ENCODE measurements around the gene HOXA2.

The HOXA2 gene

DNA sequence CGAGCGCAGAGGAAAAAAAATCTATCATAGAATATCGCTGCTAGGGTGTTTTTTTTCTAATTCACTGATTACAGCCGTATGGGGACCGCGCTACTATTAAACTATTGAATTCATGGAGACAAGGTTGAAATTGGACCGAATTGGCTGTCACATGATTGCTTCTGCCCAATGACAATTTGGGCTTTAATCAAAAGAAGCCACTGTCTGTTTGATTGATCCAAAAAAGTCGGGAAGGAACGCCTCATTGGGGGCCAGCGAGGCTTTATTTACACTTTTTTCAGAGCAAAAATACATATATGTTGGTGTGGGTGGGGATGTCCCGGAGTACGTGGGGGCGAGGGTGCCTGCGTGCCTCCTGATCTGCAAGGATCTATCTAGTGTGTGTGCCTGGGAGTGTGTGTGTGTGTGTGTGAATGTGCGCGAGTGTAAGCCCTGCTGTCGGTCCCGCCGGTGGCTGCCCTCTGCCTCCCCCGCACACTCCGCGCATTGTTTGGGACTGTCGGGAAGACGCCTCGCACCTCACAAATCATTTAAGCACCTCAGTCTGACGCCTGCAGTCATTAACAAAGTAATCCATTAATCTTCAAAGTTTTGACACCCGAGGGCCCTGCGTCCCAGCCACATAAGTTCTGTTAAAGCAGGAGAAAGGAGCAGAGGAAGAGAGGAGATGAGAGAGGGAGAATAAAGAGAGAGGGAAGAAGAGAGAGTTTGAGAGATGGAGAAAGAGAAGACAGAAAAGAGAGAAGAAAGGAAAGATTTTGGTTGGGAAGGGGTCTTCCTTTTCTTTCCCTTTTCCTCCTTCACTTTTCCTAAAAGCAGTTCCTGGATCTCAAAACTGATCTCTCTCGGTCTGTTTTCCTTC is at the start of gene HOXA2:
HOXA2 (minus strand) TSS at position 103 of the 862 bp plus-strand sequence. CDS start 183 bp downstream, outside the sequence.
- DNase-seq (ENCODE audit: low spot score), result no peak

DNA sequence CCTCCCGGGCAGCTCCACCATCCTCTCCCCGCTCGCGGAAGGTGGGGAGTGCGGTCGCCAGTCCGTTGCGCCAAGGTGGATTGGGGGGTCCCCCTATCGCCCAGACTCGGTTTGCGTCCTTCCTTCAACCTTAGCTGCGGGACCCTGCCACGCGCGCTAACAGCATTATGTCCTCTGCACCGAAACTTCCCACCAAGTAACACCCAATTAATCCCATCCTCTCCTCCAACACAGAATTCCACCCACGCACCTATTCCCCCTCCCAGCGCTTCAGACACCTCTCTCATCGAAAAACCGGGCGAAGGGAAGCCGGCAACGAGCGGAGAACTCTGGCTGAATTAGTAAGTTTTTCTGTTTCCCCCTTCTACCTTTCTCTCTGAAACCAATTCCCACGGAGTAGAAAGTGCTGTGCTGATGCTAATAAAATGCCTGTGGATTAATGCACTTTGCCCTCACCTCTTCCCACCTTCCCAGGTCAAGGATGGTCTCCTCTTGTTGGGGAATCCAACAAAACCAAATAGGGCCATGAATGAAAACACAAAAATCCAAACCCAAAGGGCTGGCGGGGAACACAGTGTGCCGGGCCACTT is 49.0 kb upstream of the HOXA2 start:
- DNase-seq (ENCODE audit: low spot score), result no peak

DNA sequence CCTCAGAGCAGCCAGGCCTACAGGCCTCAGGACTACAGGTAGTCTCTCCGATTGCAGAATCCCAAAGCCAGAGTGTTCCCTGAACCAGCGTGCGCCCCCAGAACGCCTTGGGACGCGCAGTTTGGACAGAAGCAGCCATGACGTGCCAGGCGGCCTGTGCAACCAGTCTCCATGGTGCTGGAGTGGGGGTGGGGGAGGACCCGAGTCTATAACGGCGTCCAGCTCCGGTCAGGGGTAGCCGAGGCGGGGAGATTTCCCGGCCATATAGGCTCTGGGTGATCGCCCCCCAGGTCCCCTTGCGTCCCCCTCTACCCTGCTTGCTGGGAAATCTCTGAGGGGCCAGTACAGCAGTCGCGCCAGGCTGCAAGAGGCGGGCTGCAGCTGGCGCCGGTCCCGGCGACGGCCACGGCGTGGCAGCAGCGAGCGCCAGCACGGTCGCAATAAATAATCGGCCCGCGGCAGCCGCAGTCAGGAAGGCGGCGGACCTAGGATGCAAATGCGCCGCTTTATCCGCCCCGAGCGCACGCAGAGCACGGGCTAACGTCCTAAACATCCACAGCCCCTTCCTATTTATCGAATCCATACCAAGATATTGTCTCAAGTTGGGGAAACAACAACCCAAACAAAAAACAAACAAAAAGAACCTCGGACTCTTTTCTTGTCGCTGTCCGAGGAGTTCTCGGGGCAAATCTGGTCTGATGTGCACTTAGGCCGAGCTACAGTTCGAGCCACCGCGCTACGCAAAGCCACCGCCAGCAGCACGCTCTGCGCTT is 48.3 kb upstream of the HOXA2 start:
- peak; percentile 56 for DNase-seq (ENCODE audit: low spot score)

DNA sequence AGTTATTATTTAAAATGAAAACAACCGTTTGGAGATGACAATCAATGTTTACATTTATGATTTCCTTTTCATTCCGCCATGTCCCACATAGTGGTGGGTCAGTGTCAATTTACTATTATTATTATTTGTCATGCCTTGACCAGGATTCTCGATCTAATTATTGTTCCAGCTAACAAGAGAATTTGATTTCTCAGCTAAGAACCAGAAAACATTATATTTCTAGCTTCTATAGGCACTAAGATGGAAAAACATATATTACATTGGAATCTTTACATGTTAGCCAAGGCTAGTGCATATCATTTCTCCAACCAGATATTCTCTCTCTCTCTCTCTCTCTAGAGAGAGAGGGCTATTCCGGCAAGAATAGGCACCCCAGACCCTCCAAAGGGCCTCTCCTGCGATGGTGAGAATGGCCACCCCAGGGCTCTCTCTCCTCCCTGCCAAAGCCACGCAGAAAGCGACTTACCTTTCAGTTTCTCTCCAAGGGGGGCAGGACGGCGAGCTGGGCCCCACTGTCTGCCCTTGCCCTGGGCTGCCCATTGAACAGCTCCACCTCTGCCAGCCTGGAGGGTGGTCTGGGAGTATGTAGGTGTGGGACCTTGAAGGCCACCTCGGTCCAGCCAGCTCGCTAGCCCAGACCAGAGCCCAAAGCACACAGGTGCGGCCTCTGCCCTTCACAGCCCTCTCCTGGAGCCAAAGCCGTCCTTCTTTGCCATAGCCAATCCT is 47.5 kb upstream of the HOXA2 start:
- DNase-seq (ENCODE audit: low spot score), result no peak

DNA sequence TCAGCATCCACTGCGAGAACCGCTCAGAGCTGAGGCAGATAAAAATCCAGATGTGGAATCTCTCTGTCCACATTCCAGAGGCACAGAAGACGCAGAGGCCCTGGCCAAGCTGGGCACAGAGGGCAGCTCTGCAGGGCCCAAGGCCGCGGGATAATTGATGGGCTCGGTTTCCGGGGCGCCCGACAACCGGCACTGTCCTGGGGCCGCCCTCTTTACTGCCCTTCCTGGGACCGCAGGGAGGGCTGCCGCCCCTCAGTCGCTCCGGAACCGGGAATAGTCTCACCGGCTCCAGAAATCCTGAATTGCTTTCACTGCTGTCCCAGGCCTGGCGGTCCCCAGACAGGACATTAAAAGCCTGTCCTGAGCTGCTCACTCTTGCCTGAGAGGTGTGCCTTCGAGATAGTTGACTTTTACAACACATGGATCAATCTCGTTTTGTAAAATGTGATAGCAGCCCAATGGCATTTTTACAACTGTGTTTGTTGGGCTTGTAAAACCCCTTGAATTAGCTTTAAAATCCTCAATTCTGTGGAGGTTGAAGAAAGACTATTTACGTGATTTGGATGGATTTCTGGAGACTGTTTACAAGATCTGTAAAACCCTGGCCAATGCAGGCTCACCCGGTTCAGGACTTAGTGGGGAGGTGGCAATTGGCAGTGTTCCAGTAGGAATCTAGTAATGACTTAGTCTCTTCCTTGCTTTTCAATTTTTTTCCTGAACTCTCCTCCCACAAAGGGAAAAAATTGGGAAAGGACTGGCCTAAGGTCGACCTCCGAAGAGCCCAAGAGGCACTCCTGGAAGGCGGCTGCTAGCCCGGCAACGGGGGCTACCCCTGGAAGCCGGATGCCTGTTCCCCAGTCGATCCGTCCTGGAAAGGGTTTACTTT is 46.5 kb upstream of the HOXA2 start:
- no peak for DNase-seq (ENCODE audit: low spot score)

DNA sequence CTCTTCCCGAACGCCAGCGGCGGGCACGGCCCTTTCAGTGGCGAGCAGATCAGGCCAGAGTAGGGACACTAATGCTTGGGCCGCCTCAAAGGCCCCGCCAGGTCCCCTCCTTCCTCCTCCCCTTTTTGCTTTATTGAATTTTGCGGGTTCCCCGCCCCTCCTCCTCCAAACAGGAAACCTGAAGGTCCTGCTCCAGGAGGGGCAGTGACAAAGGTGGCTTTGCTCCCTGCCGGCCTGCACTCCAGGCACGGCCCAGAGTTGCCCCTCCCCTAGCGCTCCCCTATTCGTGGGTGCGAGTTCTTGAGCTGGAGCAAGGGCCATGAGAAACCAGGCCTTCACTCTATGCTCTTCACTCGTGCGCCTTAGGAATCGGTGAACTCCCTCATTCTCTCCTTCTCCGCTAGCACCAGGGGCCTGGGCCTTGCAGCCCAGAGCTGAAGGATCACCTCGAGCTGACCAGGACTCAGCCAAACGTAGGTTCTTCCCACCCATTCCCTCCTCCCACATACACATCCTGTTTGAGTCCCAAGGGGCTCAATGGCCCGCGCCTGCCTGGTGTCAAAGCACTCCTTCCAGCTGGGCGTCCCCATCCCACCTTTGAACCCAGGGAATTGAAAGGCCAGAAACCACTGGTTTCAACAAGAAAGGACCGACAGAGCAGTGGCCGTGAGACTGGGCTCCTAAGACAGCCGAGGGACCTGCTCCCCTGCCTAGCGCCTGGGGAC is 45.7 kb upstream of the HOXA2 start:
- no peak for DNase-seq (ENCODE audit: low spot score)

DNA sequence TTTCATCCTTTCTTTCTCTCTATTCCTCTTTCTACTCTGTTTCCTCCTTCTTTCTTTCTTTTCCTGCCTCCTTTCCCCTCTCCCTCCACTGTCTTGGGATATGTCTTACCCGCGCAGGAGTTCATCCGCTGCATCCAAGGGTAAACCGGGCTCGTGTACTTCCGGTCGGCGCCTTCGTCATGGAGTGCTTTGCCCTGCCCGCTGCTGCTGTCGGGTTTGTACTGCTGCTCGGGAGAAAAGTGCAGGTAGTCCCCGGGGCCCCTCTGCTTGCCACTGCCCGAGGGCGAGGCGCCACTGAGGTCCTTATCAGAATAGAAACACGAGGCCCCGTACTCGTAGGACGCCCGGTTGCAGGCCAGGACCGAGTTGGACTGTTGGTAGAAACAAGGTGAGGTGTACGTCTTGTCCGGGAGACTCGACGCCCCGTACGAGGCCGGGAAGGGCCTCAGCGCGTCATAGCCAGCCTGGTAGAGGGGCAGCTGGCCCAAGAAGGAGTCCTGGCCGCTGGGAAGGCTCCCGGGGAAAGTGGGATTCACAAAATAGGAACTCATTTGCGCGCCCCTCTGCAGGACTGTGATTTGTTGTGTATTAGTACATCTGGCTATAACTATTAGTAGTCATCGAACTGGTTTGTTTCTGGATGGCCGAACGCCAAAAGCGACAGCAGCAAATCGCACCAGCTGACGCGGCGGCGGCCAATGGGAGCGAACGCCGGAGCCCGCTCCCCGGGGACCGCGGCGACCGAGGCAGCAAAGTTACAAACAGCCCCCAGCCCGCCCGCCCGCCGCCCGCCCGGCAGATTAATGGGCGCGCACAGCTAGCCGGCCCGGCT is 44.9 kb upstream of the HOXA2 start, which contains the start of gene HOXA6:
HOXA6 (minus strand) TSS at position 576 of the 832 bp plus-strand sequence; CDS start at position 551, 25 bp downstream.
- DNase-seq (ENCODE audit: low spot score), result no peak

DNA sequence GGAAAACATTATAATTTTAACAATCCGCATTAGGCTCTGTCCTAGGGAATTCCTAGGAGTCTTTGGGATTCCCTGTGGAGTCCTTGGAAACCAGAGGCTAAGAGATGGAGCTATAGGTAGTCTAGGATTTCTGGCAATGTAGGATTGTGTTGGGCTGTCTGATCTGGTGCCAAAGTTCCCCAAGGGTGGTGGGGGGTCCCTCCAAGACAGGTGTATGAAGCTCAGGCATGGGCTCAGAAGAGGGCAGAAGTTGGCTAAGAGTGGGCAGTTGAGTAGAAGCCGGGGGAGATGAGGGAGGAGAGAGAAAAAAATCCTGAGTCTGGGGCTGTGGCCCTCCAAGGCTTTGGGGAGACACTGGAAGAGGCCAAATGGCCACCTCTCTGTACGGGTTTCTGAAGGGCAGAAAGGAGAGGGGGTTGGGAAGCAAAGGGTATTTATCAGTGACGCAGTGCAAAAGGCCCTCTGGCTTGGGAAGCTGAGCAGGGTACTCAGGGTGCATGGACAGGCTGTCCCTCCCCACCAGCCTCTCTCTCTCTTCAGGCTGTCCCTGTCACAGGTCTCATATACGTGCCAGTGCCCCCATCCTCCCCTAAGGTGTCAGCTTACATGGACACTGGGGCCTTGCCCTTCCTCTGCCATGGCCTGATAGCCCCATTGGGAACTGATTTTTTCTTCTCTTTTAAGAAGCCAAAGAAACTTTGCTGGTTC is 44.2 kb upstream of the HOXA2 start:
- DNase-seq (ENCODE audit: low spot score), result no peak

DNA sequence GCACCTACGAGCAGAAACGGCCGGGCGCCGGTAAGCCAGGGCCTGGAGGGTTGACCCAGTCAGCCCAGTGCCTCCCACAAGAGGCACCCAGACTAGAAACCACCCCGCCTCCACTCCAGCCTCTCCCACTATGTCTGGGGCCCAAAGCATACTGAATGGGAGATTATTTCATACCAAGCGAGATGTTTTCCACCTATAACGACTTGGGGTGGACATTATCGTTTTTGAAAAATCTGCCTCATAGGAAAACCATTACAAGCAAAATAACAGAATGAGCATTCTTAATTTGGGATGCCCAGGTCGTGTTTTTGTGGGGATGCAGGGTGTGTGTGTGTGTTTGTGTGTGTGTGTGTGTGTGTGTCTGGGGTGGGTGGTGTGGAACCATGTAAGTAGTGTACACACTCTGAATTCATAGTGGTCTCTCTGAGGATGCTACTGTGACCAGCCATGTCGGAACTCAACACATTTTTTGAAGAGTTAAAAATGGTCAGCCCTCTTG is 43.5 kb upstream of the HOXA2 start:
- DNase-seq (ENCODE audit: low spot score), result no peak

DNA sequence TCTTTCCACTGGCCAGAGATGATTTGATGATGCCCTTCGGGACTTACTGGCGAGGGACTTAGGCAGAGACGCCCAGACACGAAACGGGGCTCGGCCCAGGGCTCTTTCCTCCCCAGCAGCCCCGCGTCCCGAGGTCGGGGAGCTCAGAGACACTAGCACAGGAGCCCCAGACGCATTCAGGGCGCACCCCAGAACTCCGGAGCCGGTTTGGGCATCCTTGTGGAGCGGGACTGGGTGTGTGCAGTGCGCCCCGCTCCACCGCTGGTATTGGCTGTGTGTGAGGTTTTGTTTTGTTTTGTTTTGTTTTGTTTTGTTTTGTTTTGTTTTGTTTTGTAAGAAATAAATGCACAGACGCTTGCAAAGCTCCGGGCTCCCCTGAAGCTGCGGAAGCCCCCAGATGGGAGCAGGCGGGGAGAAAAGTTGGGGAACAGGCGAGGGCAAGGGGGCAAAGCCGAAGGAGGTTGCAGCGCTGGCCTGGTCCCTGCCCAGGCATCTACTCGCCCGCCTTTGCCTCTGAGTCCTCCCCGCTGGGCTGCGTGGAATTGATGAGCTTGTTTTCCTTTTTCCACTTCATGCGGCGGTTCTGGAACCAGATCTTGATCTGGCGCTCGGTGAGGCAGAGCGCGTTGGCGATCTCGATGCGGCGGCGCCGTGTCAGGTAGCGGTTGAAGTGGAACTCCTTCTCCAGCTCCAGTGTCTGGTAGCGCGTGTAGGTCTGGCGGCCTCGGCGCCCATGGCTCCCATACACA is 42.9 kb upstream of the HOXA2 start:
- DNase-seq (ENCODE audit: low spot score), result no peak

DNA sequence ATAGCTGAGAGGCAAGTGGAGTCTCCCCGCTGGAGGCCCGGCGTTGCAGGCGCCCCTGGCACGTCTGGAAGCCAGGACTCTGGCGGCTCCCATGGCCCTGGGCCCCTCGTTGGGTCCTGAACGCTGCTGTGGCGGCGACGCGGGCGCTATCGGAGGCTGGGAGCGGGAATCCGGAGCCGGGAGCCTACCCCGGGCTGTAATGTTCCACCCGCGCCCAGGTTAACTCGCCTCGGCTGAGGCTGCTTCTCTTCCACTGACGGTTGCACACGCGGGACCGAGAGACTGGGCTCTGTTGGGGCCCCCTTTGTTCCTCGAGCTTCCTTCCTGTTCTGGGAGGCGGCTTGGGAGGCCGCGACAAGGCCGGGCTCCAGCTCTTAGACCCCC is 42.3 kb upstream of the HOXA2 start:
- DNase-seq (ENCODE audit: low spot score), result no peak

DNA sequence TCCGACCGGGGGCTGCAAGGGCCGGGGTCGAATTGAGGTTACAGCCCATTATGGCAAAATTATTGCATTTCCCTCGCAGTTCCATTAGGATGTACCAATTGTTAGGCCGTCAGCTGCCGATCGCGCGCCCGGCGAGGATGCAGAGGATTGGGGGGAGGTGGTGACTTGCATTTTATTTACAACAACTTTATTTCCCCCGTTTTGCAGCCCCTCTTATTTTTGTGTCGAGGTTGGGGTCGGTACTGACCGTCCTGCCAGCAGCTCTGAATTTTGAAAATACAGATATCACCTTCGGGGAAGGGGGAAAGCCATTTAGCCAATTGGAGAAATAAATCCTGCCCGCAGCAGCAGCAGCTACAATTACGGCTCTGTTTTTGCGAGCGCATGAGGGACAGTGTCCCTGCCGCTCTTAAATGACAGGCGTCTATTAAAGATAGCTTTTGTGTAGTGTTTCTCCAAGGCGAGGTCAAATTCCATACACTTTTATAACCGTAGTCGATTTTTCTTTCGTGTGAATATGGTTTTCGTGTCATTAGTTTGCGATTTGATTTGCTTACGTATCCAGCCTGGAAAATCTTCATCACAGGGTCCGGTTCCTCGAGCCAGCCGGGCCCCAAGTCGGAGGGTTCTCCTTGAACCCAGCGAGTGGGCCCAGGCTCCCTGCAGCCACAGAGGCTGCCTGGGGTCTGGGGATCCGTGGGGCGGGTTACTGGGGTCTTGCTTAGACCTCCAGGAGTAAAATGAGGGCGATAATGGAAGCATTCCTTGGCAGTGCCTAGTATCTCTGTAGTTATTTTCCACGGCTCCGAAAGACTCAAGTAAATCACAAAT is 41.7 kb upstream of the HOXA2 start:
- DNase-seq (ENCODE audit: low spot score), result no peak

DNA sequence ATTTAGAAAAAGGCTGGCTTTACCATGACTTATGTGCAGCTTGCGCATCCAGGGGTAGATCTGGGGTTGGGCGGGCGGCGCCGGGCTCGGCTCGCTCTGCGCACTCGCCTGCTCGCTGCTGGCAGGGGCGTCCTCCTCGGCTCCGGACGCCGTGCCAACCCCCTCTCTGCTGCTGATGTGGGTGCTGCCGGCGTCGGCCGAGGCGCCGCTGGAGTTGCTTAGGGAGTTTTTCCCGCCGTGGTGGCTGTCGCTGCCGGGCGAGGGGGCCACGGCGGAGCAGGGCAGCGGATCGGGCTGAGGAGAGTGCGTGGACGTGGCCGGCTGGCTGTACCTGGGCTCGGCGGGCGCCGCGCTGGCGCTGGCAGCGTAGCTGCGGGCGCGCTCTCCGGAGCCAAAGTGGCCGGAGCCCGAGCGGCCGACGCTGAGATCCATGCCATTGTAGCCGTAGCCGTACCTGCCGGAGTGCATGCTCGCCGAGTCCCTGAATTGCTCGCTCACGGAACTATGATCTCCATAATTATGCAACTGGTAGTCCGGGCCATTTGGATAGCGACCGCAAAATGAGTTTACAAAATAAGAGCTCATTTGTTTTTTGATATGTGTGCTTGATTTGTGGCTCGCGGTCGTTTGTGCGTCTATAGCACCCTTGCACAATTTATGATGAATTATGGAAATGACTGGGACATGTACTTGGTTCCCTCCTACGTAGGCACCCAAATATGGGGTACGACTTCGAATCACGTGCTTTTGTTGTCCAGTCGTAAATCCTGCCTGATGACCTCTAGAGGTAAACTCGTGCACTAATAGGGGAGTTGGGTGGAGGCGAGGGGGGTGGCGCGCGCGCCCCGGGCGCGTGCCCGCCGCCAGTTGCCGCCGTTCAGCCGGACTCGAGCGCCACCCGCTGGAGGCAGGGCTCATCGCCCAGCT is 40.8 kb upstream of the HOXA2 start, which contains the start of gene HOXA5:
HOXA5 (minus strand) TSS at position 659 of the 927 bp plus-strand sequence; CDS start at position 585, 74 bp downstream.
- no peak for DNase-seq (ENCODE audit: low spot score)

DNA sequence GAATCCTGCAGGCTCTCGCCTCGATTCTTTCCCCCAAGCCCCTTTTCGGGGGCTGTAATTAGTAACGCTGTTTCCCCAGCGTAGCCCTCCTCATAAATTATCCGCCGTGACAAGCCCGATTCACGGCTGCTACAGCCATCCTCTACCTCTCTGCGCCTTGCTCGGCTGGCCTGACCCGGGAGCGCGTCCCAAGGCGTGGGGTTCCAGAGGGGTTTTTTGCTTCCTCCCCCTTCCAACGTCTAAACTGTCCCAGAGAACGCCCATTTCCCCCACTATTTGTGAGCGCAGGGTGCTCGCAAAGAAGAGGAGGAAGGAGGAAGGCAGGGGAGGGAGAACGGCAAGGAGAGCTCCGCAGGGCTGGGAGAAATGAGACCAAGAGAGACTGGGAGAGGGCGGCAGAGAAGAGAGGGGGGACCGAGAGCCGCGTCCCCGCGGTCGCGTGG is 40.1 kb upstream of the HOXA2 start:
- DNase-seq (ENCODE audit: low spot score), result no peak

DNA sequence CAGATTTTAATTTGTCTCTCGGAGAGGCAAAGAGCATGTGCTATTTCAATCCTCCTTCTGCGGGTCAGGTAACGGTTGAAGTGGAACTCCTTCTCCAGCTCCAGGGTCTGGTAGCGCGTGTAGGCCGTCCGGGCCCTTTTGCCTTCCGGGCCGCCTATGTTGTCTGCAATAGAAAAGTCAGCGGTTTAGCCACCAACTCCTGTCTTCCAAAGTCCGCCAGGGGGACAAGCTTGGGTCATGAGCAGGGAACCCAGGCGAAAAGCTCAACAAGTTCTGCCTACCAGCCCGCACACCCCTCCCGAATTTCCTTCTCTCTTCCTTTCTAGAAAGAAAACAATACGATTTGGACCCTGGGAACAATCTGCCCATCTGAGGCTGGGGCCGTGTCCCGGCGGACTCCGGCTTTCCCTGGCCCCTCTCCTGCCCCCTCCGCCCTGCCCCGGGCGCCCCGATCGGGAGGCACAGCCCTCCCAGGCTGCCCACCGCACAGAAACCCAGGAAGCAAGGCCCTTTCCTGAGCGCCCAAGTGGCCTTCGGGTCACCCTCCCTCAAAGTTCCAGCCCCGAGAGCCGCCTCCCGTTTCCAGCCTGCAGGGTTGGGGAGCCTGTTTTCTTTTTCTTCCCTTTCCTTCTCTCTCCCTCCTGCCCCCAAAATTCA is 39.6 kb upstream of the HOXA2 start:
- DNase-seq (ENCODE audit: low spot score), result no peak
